GM19025 (cell line): ENCODE results near the gene GOLGA6L9.
"Not testable (repeated sequence)": the region's sequence is repeated elsewhere in the genome, so short reads cannot be mapped to it uniquely, and the experiment has no call there.

ENCODE experiments used
- ATAC-seq: cut with Tn5 transposase; IDR thresholded peaks from one replicate; pipeline ENCODE4 v1.9.1; 2021; ENCODE audit warnings: mild to moderate bottlenecking, low read depth, moderate library complexity; ENCODE audit not compliant: unreplicated experiment

GOLGA6L9 gene

GRCh38 chr15:82429693-82430092, at the start of gene GOLGA6L9:
Gene GOLGA6L9, plus strand, starts transcription at chr15:82429816. Its CDS starts 264 bp downstream, at chr15:82430080.
- not testable (repeated sequence) for ATAC-seq

GRCh38 chr15:82381330-82381955, 48.2 kb upstream of the GOLGA6L9 start:
- ATAC-seq, result not testable (repeated sequence)

GRCh38 chr15:82387209-82387608, 42.4 kb upstream of the GOLGA6L9 start:
- ATAC-seq, result not testable (repeated sequence)

- ATAC-seq, result not testable (repeated sequence)
These were observed 39.5 kb upstream of the GOLGA6L9 start for GRCh38 chr15:82390152-82390551.

GRCh38 chr15:82392077-82392476, 37.5 kb upstream of the GOLGA6L9 start:
- ATAC-seq, result not testable (repeated sequence)

DNA sequence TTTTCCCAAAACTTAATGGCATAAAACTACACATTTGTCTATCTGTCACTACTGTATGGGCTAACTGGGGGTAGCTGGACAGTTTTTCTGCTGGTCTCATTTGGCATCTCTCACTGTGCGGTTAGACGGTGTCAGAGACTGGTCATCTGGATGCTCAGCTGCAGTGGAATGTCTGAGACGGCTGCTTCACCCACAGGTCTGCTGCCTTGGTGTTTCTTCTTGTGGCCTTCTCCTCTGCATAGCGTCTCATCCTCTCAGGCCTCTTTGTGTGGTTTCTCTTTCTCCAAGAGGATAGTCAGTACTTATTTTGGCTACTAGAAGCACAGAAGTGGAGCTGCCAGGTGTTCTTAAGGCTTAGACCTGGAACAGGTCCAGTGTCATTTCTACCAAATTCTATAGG, 35.9 kb upstream of the GOLGA6L9 start:
- no peak for ATAC-seq

- ATAC-seq, result not testable (repeated sequence)
These were observed 33.8 kb upstream of the GOLGA6L9 start for GRCh38 chr15:82395788-82396187.

DNA sequence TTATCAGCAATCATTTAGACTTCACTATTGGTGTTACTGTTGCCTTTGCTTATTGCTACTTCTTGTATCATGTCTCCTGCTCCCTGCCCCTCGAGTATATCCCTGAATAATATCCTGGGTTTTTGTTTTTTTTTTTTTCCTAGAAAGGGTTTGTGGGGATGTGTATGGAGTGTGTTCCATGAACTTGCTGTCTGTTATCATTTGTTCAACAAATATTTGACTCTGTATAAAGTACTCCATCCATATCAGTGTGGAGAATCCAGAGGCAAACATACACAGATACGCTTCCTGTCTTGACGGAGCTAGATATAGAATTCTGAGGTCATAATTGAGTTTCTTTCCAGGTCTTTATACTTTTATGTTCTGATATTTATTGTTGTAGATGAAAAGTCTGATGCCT, 31.8 kb upstream of the GOLGA6L9 start:
- no peak for ATAC-seq

GRCh38 chr15:82398785-82399184, 30.8 kb upstream of the GOLGA6L9 start:
- ATAC-seq, result no peak

GRCh38 chr15:82399366-82400103, 30.1 kb upstream of the GOLGA6L9 start:
- ATAC-seq, result not testable (repeated sequence)

- not testable (repeated sequence) for ATAC-seq
These were observed 27.7 kb upstream of the GOLGA6L9 start for GRCh38 chr15:82401918-82402317.

GRCh38 chr15:82402341-82402740, 27.3 kb upstream of the GOLGA6L9 start:
- not testable (repeated sequence) for ATAC-seq

- ATAC-seq, result not testable (repeated sequence)
These were observed 23.4 kb upstream of the GOLGA6L9 start for GRCh38 chr15:82406211-82406610.

- not testable (repeated sequence) for ATAC-seq
These were observed 19.3 kb upstream of the GOLGA6L9 start for GRCh38 chr15:82410306-82410705.

- ATAC-seq, result not testable (repeated sequence)
These were observed 18.0 kb upstream of the GOLGA6L9 start for GRCh38 chr15:82411595-82411994.

GRCh38 chr15:82414525-82415191, 15.0 kb upstream of the GOLGA6L9 start:
- not testable (repeated sequence) for ATAC-seq

- not testable (repeated sequence) for ATAC-seq
These were observed 9.1 kb upstream of the GOLGA6L9 start for GRCh38 chr15:82420516-82420915.

GRCh38 chr15:82420966-82421365, 8.7 kb upstream of the GOLGA6L9 start:
- ATAC-seq, result not testable (repeated sequence)

DNA sequence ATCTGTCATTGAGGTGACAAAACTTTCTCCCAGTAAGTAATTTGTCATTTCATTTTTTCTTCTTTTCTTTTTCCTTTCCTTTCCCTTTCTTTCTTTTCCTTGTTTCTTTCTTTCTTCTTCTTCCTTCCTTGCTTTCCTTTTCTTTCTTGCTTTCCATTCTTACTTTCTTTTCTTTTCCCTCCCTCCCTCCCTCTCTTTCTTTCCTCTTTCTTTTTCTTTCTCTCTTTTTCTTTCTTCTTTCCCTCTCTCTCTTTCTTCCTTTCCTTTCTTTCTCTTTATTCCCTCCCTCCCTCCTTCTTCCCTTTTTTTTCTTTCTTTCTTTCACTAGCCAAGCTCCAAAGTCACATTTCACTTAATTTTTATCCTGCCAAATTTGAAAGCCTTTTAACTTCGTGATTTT, 2.5 kb upstream of the GOLGA6L9 start:
- ATAC-seq, result not testable (repeated sequence)

DNA sequence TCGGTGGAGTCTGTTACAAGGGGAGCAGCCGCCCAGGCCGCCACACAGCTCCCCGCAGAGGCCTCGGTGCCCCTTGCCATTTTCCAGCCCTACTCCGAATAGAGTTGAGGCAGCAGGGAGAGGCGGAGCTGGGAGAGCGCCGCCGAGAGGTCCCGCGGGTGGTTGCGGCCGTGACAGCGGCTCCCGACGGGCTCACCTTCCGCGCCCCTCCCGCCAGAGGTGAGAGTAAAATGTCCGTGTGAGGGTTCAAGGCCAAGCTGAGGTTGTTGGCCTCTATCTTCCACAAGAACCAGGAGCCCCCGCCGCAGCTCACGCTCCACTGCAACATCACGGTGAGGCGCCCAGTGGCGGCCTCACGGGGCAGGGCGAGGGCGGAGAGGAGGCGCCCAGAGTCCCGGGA, 15.8 kb downstream of the GOLGA6L9 start:
- not testable (repeated sequence) for ATAC-seq

- not testable (repeated sequence) for ATAC-seq
These were observed 27.7 kb downstream of the GOLGA6L9 start for GRCh38 chr15:82457336-82457735.
